Glutamatergic neuron (in vitro differentiated cells): Measurements from ENCODE around the gene GRIK3. TPM values are rescaled to one million over a fixed set of nuclear protein-coding genes. Genes with fewer than 3 reads are reported as not detected.

ENCODE experiments used
- DNase-seq: peaks from one replicate; pipeline ENCODE4 v3.0.0; 2022
- H3K27ac Mint-ChIP-seq: one replicate; pipeline ENCODE4 v1.8.0; 2020; ENCODE audit warnings: mild to moderate bottlenecking, mixed read lengths, inconsistent platforms; ENCODE audit not compliant: unreplicated experiment
- H3K27me3 Mint-ChIP-seq: one replicate; pipeline ENCODE4 v1.8.0; 2020; ENCODE audit warnings: mild to moderate bottlenecking, moderate library complexity, mixed read lengths, inconsistent platforms; ENCODE audit not compliant: unreplicated experiment
- H3K36me3 Mint-ChIP-seq: one replicate; pipeline ENCODE4 v1.8.0; 2020; ENCODE audit warnings: mild to moderate bottlenecking, mixed read lengths, inconsistent platforms; ENCODE audit not compliant: unreplicated experiment
- H3K4me1 Mint-ChIP-seq: one replicate; pipeline ENCODE4 v1.8.0; 2020; ENCODE audit warnings: mild to moderate bottlenecking, low read depth, mixed read lengths, inconsistent platforms; ENCODE audit not compliant: unreplicated experiment
- H3K4me3 Mint-ChIP-seq: one replicate; pipeline ENCODE4 v1.8.0; 2020; ENCODE audit warnings: mild to moderate bottlenecking, mixed read lengths, inconsistent platforms; ENCODE audit not compliant: unreplicated experiment
- H3K9me3 Mint-ChIP-seq: one replicate; pipeline ENCODE4 v1.8.0; 2020; ENCODE audit warnings: mild to moderate bottlenecking, moderate library complexity, mixed read lengths, inconsistent platforms; ENCODE audit not compliant: unreplicated experiment
- total RNA-seq: library from RNA; stranded (reverse); fragmentation: NEBNext Ultra II Directional; extraction: Animal tissue kit (Norgen Biotek cat#: 25700); gene quantifications from one replicate; pipeline ENCODE4 v1.2.1, GENCODE V29; 2021; ENCODE audit not compliant: unreplicated experiment
- TF ChIP-seq, protein P1 (sequence below): fragments of 200-600 bp; sonication (generic); IDR thresholded peaks from one replicate; pipeline ENCODE4 v1.5.0; 2021; ENCODE audit not compliant: partially characterized antibody, unreplicated experiment

GRIK3 gene
- total RNA-seq, 1 donor from 2014 or later: 60.1 TPM

DNA sequence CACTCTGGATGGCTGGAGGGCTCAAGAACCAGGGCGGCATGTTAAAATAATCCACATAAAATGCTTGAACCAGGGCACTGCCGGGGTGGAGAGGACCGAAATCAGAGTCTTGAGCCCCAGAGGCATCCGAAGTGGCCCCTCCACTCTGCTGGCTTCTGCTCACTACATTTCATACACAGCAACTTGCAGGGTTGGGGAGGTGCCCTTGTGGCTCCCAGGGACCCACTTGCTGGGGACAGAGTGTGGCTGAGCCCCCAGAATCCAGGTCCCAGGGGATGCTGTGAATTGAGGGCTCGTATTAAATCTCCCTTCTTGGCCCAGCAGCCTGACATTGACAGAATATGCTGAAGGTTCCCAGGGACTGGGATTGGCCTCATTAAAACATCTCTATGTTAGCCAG, 181.7 kb downstream of the GRIK3 start:
- H3K9me3 Mint-ChIP-seq: peaks cover 21% of the 10 kb centered on the region
- no peak overlapping the region for H3K4me3 Mint-ChIP-seq
- no peak overlapping the region for H3K27ac Mint-ChIP-seq
- DNase-seq: no peak
- H3K27me3 Mint-ChIP-seq: peaks cover 13% of the 10 kb centered on the region
- H3K4me1 Mint-ChIP-seq: peaks cover 60% of the 10 kb centered on the region
- no peaks in the 10 kb centered on the region for H3K36me3 Mint-ChIP-seq
- TF ChIP-seq, protein P1, sequence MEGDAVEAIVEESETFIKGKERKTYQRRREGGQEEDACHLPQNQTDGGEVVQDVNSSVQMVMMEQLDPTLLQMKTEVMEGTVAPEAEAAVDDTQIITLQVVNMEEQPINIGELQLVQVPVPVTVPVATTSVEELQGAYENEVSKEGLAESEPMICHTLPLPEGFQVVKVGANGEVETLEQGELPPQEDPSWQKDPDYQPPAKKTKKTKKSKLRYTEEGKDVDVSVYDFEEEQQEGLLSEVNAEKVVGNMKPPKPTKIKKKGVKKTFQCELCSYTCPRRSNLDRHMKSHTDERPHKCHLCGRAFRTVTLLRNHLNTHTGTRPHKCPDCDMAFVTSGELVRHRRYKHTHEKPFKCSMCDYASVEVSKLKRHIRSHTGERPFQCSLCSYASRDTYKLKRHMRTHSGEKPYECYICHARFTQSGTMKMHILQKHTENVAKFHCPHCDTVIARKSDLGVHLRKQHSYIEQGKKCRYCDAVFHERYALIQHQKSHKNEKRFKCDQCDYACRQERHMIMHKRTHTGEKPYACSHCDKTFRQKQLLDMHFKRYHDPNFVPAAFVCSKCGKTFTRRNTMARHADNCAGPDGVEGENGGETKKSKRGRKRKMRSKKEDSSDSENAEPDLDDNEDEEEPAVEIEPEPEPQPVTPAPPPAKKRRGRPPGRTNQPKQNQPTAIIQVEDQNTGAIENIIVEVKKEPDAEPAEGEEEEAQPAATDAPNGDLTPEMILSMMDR: no peak

GRCh38 chr1:36851595-36851994, 182.7 kb downstream of the GRIK3 start:
- no peak for DNase-seq
- H3K4me1 Mint-ChIP-seq: peaks cover 62% of the 10 kb centered on the region
- H3K27ac Mint-ChIP-seq: no peak overlapping the region
- TF ChIP-seq, protein P1: no peak
- H3K36me3 Mint-ChIP-seq: no peaks in the 10 kb centered on the region
- peak overlapping the region; percentile 9 for H3K4me3 Mint-ChIP-seq
- peaks cover 20% of the 10 kb centered on the region for H3K9me3 Mint-ChIP-seq
- H3K27me3 Mint-ChIP-seq: peaks cover 15% of the 10 kb centered on the region

DNA sequence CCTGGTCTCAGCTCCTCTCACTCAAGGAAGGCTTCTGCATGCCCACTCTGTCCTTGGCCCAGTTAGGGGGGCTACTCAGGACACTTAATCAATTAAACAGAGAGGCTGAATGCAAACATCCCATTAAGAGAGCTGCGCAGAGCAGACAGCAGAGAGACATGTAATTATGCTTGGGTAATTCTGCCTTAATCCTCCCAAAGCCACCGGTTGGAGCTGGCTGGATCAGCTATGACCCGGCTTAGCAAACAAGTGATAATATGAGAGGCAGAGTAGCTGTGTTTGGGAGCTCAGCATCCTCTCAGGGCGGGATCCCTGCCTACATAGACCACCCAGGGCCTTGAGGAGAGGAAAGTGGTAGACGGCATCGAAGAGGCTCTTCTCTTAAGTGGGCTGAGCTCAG, 183.2 kb downstream of the GRIK3 start:
- Mint-ChIP-seq H3K9me3 (peaks cover 16% of the 10 kb centered on the region), H3K36me3 (no peaks in the 10 kb centered on the region), H3K27ac (no peak overlapping the region), H3K4me1 (peaks cover 59% of the 10 kb centered on the region), H3K4me3 (no peak overlapping the region), H3K27me3 (peaks cover 15% of the 10 kb centered on the region)
- TF ChIP-seq, protein P1: no peak
- DNase-seq: no peak

DNA sequence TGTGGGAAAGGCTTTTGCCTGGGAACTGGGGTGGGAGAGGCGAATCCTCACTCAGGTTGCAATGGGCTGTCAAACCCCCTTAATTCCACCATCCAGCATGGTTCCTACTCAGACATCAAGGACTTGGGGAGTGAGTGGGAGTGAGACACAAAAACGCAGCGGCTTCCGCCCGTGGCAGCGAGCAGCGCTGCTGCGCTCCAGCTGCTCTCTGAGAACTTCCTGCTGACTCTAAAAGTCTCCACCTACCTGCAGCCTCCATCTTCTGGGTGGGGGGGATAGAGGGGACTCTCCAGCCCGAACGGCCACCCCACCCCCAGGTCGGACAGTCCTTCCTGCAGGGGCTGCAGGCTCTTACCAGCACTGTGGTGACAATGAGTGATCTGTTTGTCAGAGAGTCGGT, 184.4 kb downstream of the GRIK3 start:
- Mint-ChIP-seq H3K27ac (no peak overlapping the region), H3K4me3 (no peak overlapping the region), H3K4me1 (peaks cover 64% of the 10 kb centered on the region), H3K27me3 (peaks cover 13% of the 10 kb centered on the region), H3K9me3 (peaks cover 16% of the 10 kb centered on the region), H3K36me3 (no peaks in the 10 kb centered on the region)
- TF ChIP-seq, protein P1: no peak
- DNase-seq: no peak

GRCh38 chr1:36847761-36848160, 186.6 kb downstream of the GRIK3 start:
- H3K27ac Mint-ChIP-seq: peak overlapping the region; percentile 94
- peaks cover 12% of the 10 kb centered on the region for H3K27me3 Mint-ChIP-seq
- no peaks in the 10 kb centered on the region for H3K36me3 Mint-ChIP-seq
- TF ChIP-seq, protein P1: no peak
- H3K9me3 Mint-ChIP-seq: peaks cover 20% of the 10 kb centered on the region
- DNase-seq: peak; percentile 69
- peak overlapping the region; percentile 76 for H3K4me3 Mint-ChIP-seq
- H3K4me1 Mint-ChIP-seq: peaks cover 59% of the 10 kb centered on the region
